Cardiac muscle cell (in vitro differentiated cells and primary cell): Measurements from ENCODE around the gene PAX2. TPM values are rescaled to one million over a fixed set of nuclear protein-coding genes. Genes with fewer than 3 reads are reported as not detected.

ENCODE experiments used
- DNase-seq, 2 donors: peaks; one replicate each; pipeline versions ENCODE4 v3.0.0 to v3.0.0-alpha.2; 2010 to 2017; ENCODE audit warnings: low read depth in 1 of 2, low spot score in 1 of 2
- H3K27ac ChIP-seq: fragments of 200-600 bp; sonication (generic); 2 replicates; pipeline ENCODE4 v1.5.1; 2016
- H3K27me3 ChIP-seq: fragments of 200-600 bp; sonication (generic); 2 replicates; pipeline ENCODE4 v1.6.0; 2016; ENCODE audit warnings: control low read depth
- H3K36me3 ChIP-seq: fragments of 200-600 bp; sonication (generic); 2 replicates; pipeline ENCODE4 v1.5.1; 2016; ENCODE audit warnings: control low read depth
- H3K4me1 ChIP-seq: fragments of 200-600 bp; sonication (generic); 2 replicates; pipeline ENCODE4 v1.8.1; 2017; ENCODE audit warnings: low read depth, mild to moderate bottlenecking, mixed run types
- H3K4me3 ChIP-seq: fragments of 200-600 bp; sonication (generic); 2 replicates; pipeline ENCODE4 v1.5.1; 2016; ENCODE audit warnings: mild to moderate bottlenecking
- H3K9me3 ChIP-seq: fragments of 200-600 bp; sonication (generic); 2 replicates; pipeline ENCODE4 v1.5.1; 2017; ENCODE audit warnings: low read depth, mild to moderate bottlenecking, control low read depth
- polyA plus RNA-seq: library from polyadenylated mRNA; unstranded; fragments of >200 nt; fragmentation: Nextera tagmentation; extraction: Ambion mirVana; gene quantifications from 2 replicates; pipeline ENCODE4 v1.2.1, GENCODE V29; 2016
- total RNA-seq: library from RNA; depleted of rRNA; stranded (reverse); fragments of >200 nt; gene quantifications from 2 replicates; pipeline ENCODE4 v1.2.3, GENCODE V29; 2016
- TF ChIP-seq, protein P1 (sequence below): IDR thresholded peaks from 2 replicates; pipeline ENCODE4 v1.5.1; 2012; ENCODE audit warnings: low read depth, mild to moderate bottlenecking, low read length

PAX2 gene
- total and polyA plus RNA-seq, 2 experiments from 2014 or later = not detected

GRCh38 chr10:100718197-100718742, 27.1 kb upstream of the PAX2 start:
- Histone ChIP-seq H3K4me1 (no peaks in the 10 kb centered on the region), H3K27me3 (peaks cover 99% of the 10 kb centered on the region), H3K27ac (no peak overlapping the region), H3K9me3 (no peaks in the 10 kb centered on the region), H3K4me3 (no peak overlapping the region), H3K36me3 (no peaks in the 10 kb centered on the region)
- TF ChIP-seq, protein P1, sequence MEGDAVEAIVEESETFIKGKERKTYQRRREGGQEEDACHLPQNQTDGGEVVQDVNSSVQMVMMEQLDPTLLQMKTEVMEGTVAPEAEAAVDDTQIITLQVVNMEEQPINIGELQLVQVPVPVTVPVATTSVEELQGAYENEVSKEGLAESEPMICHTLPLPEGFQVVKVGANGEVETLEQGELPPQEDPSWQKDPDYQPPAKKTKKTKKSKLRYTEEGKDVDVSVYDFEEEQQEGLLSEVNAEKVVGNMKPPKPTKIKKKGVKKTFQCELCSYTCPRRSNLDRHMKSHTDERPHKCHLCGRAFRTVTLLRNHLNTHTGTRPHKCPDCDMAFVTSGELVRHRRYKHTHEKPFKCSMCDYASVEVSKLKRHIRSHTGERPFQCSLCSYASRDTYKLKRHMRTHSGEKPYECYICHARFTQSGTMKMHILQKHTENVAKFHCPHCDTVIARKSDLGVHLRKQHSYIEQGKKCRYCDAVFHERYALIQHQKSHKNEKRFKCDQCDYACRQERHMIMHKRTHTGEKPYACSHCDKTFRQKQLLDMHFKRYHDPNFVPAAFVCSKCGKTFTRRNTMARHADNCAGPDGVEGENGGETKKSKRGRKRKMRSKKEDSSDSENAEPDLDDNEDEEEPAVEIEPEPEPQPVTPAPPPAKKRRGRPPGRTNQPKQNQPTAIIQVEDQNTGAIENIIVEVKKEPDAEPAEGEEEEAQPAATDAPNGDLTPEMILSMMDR = no peak
- no peak for DNase-seq

DNA sequence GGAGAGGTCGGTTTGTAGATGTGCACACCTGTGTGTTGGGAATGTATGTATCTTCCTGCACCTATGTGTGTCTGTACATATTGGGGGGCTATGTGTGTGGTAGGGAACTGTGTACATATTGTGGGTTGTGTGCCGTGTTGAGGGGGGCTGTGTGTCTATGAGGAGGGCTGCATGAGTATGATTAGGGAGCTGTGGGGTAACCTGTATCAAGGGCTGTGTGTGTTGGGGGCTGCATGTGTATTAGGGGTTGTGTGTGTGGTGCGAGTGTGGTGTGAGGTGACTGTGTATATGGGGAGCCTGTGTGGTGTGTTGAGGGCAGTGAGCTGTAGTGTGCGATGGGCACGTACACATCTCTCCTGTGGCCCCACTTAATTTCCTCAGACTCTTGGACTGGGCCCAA, 22.2 kb upstream of the PAX2 start:
- no peak overlapping the region for H3K4me3 ChIP-seq
- H3K27ac ChIP-seq = no peak overlapping the region
- H3K9me3 ChIP-seq = no peaks in the 10 kb centered on the region
- H3K27me3 ChIP-seq = peaks cover 97% of the 10 kb centered on the region
- DNase-seq = no peak
- no peaks in the 10 kb centered on the region for H3K4me1 ChIP-seq
- H3K36me3 ChIP-seq = no peaks in the 10 kb centered on the region
- TF ChIP-seq, protein P1 = no peak

GRCh38 chr10:100723770-100724530, 21.4 kb upstream of the PAX2 start:
- H3K27ac ChIP-seq = no peak overlapping the region
- no peak for DNase-seq
- TF ChIP-seq, protein P1 = no peak
- no peaks in the 10 kb centered on the region for H3K4me1 ChIP-seq
- H3K4me3 ChIP-seq = no peak overlapping the region
- no peaks in the 10 kb centered on the region for H3K9me3 ChIP-seq
- H3K27me3 ChIP-seq = peaks cover 97% of the 10 kb centered on the region
- H3K36me3 ChIP-seq = no peaks in the 10 kb centered on the region

DNA sequence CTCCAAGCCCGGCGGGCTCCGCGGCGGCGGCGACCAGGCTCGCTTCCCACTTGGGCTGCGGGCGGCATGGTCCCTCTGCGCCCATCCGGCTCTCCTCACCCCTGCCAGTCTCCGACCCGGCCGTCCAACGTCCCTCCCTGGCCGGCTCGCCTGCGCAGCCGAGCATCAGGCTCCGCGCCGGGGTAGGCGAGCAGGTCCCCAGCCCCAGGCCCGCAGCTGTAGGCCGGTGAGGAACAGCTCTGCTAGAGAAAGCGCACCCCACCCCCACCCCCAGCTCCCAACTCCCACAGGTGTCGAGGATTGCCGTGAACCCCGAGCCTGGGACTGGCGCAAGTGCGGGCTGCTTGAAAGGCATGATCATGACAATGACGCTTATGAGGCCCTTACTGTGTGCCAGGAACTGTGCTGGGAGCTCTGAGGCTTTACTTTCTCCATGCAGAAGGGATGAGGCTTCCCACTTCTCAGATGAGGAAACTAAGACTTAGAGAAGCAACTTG, 20.8 kb upstream of the PAX2 start:
- H3K27ac ChIP-seq = no peak overlapping the region
- no peaks in the 10 kb centered on the region for H3K9me3 ChIP-seq
- TF ChIP-seq, protein P1 = no peak
- H3K27me3 ChIP-seq = peaks cover 98% of the 10 kb centered on the region
- H3K36me3 ChIP-seq = no peaks in the 10 kb centered on the region
- no peak overlapping the region for H3K4me3 ChIP-seq
- no peak for DNase-seq
- no peaks in the 10 kb centered on the region for H3K4me1 ChIP-seq

DNA sequence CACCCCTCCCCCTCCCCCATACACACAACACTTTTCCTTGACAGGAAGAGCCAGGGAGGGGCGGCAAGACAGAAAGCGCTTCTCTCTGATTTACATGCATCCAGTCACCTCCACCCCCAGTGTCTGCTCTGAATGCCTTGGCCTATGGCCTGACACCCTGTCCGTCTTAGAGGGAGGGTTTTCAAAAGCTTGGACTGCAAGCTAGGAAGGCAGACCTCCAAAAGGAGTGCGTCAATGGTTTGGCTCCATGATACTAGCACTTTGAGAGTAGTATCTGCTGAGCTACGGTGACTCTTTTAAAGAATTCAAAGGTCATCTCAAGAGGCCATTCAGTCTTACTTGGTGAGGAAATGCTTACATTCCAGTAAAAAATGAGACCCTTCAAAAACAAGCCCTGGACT, 20.3 kb upstream of the PAX2 start:
- H3K9me3 ChIP-seq = no peaks in the 10 kb centered on the region
- TF ChIP-seq, protein P1 = no peak
- H3K27me3 ChIP-seq = peaks cover 98% of the 10 kb centered on the region
- no peak overlapping the region for H3K27ac ChIP-seq
- DNase-seq = peak in 1 of 2 donors; percentile 50
- no peaks in the 10 kb centered on the region for H3K36me3 ChIP-seq
- H3K4me3 ChIP-seq = no peak overlapping the region
- H3K4me1 ChIP-seq = no peaks in the 10 kb centered on the region
